Measurements from ENCODE around the gene LIPC. TPM values are rescaled to one million over a fixed set of nuclear protein-coding genes. Genes with fewer than 3 reads are reported as not detected.

Gene LIPC
- total RNA-seq, 1 donor from 2014 or later = 0.65 TPM

- DNase-seq = no peak
- no peak for ATAC-seq (ENCODE audit: poor library complexity)
- intact Hi-C loops (cut with DNase I) = no loop called here
These were observed 51.6 kb downstream of the LIPC start for GRCh38 chr15:58483376-58483775.

DNA sequence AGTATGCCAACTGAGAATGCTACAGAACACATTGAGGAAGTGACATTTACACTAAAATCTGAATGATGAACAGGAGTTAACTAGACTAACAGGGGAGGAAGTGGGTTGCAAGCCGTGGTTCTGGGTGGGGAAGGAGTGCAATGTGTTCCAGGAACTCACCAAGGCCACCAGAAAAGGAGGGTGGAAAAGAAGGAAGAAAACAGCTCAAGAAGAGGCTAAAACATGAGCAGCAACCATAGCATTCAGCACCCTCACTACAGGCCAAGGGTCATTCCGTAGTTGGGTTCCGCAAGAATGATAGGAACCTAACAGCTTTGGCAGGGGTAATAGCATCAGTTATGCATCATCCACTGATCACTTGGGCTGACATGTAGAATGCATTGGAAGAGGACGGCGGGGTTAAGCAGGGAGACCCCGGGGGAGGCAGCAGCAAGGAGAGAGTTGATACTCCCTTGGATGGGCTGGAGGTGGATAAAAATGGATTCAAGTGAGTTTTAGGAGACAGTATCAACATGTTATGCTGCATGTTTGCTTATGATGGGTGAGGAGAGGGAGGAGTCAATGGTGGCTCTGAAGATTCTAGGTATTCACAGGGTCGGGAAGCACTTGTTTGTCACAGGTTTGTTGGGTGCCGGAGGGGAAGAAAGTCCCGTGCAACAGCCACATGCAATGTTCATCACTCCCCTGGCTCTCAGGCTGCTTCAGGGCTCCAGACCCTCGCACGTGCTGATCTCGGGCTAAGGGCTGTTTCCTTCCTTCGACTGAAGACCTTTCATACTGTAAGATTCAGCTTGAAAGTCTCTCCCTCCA, 53.2 kb downstream of the LIPC start:
- DNase-seq (no peak), ATAC-seq (ENCODE audit: poor library complexity) (no peak)
- intact Hi-C loops (cut with DNase I) = no loop called here

- DNase-seq (no peak), ATAC-seq (ENCODE audit: poor library complexity) (no peak)
- intact Hi-C loops (cut with DNase I) = no loop called here
These were observed 54.3 kb downstream of the LIPC start for GRCh38 chr15:58486062-58486461.

- intact Hi-C loops (cut with DNase I) = no loop called here
- ATAC-seq (ENCODE audit: poor library complexity) (no peak), DNase-seq (no peak)
These were observed 54.8 kb downstream of the LIPC start for GRCh38 chr15:58486564-58486963.

GRCh38 chr15:58487041-58487723, 55.4 kb downstream of the LIPC start:
- intact Hi-C loops (cut with DNase I) = no loop called here
- DNase-seq (no peak), ATAC-seq (ENCODE audit: poor library complexity) (no peak)

- DNase-seq = no peak
- intact Hi-C loops (cut with DNase I) = no loop called here
- no peak for ATAC-seq (ENCODE audit: poor library complexity)
These were observed 55.9 kb downstream of the LIPC start for GRCh38 chr15:58487724-58488120.

DNA sequence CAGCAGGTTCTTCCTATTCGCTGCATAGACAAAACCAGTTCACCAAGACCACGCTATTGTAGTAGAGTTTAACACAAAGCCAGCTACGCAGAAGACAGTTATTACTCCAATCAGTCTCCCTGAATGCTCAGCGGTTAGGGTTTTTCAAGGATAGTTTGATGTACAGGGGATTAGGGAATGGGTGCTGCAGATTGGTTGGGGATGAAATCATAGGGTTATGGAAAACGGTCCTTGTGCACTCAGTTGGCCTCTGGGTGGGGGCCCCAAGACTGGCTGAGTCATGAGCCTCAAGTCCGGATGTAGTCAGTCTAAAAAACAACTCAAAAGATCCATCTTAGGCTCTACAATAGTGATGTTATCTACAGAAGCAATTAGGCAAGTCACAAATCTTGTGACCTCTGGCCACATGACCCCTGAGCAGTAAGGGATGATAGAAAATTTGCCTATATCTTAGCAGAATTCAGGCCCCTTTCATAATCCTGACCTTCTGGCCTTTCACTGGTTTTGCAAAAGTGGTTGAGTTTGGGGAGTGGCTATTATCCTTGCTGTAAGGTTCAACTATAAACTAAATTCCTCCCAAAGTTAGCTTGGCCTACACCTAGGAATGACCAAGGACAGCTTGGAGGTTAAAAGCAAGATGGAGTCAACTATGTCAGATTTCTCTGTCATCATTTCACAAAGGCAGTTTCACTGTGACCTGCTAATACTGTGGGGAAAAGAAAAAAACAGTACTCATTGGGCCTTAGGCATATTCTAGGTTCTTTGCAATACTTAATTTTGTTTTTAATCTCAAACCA, 57.7 kb downstream of the LIPC start:
- intact Hi-C loops (cut with DNase I) = no loop called here
- ATAC-seq (ENCODE audit: poor library complexity) (no peak), DNase-seq (no peak)

DNA sequence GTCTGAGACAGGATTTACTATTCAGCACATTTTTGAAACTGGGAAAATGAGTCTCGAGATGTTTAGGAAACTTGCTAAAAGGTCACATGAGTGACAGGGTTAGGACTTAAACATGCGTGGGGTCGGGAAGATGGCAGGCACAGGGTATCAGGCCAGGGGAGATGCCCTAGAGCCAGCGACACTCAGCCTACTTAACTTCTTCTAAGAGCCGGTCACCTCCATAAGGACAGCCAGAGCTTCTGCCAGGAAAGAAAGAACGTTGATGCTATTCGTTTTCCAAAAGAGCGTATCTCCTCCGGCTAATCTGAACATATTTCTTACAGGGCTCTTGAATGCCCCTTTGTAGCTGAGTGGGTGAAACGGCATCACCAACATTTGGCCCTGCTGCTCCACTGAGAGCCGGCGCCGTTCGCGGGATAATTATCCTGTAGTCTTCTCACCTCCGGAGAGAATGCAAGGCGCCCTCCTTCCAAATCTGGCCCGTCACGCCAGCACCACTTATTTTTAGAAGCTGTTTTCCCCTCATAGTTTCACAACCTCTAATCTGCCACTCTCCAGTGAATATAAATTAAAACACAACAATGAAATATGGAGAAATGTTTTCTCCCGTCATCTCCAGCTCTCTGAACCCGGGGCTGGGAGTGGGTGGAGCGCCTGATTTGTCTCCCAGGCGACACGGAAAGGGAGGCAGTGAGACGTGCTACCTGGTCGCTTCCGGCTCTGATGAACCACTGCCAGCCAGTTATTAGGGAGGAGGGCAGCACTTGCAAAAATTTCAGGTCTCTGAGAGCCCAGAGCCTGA, 58.5 kb downstream of the LIPC start:
- intact Hi-C loops (cut with DNase I) = no loop called here
- DNase-seq = peak; percentile 56
- peak; percentile 75 for ATAC-seq (ENCODE audit: poor library complexity)

DNA sequence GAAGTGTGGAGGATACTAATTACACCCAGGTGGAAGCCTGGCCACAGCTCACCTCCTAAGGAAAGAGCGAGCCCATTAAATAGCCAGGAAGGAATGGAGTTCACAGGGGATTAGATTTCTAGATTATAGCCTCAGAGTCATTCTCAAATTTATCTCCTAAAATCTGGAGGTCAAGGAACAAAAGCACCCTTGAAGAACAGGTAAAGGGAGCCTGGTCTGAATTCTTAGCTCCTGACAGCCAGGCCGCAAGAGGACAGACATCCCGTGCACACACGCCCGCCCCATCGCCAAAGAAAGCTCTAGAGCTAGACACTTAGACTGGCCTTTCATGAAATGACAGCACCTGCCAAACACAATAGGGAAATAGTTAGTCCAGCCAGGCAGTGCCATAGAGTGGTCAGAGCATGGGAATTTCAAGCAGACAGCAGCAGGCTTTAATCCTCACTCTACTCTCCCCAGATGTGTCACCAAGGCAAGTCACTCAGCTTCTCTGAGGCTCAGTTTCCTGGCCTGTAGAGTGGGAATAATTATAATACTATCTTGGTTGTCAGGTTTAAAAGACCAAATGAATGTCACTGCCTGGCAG, 59.2 kb downstream of the LIPC start:
- intact Hi-C loops (cut with DNase I) = no loop called here
- DNase-seq (peak; percentile 50), ATAC-seq (ENCODE audit: poor library complexity) (peak; percentile 83)

- ATAC-seq (ENCODE audit: poor library complexity) (peak; percentile 7), DNase-seq (no peak)
- intact Hi-C loops (cut with DNase I) = no loop called here
These were observed 59.9 kb downstream of the LIPC start for GRCh38 chr15:58491499-58492202.

- ATAC-seq (ENCODE audit: poor library complexity) (no peak), DNase-seq (no peak)
- intact Hi-C loops (cut with DNase I) = no loop called here
These were observed 61.0 kb downstream of the LIPC start for GRCh38 chr15:58492661-58493397.

DNA sequence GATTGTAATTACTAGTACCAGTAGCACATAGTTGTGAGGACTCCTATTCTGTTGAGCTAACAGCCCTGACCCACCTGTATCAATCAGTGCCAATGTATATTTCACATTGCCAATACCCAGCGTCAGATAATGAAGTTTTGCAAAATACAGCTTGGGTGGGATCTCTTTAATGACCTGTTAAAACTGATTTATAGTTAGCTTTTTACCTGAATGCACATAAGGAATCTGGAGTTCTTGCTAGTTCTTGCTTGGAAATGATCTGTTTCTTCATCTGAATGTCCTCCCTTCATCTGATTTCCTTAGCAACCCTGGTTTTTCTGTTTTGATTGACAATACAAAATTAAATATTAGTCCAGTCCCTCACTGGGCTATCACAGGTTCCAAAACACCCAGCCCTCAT, 62.8 kb downstream of the LIPC start:
- intact Hi-C loops (cut with DNase I) = no loop called here
- ATAC-seq (ENCODE audit: poor library complexity) = no peak
- DNase-seq = no peak

DNA sequence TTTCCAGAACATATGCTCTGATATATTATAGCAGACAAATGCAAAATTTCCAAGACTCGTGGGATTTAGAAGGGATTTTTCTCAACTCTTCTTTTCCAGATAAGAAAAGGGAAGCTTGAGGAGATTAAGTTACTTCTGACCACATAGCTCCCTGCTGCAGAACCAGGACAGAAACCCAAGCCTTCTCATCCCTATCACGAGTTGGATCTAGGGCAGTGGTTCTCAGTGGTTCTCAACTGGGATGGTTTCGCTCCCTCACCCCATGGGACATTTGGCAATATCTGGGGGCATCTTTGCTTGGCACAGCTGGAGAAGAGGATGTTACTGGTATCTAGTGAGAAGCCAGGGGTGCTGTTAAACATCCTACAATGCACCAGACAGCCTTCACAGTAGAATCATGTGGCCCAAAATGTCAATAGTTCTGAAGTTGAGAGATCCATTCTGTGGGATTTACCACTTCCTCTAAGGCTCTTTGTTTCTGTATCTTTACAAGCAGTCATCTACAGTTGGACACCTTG, 64.2 kb downstream of the LIPC start:
- DNase-seq = no peak
- intact Hi-C loops (cut with DNase I) = no loop called here

GRCh38 chr15:58497046-58497785, 65.4 kb downstream of the LIPC start:
- intact Hi-C loops (cut with DNase I) = no loop called here
- ATAC-seq (ENCODE audit: poor library complexity) (no peak), DNase-seq (no peak)

More for the DNA sequence above, 64.2 kb downstream of the LIPC start:
- no peak for ATAC-seq (ENCODE audit: poor library complexity)

- no peak for DNase-seq
- ATAC-seq (ENCODE audit: poor library complexity) = peak; percentile 46
- intact Hi-C loops (cut with DNase I) = no loop called here
These were observed 67.2 kb downstream of the LIPC start for GRCh38 chr15:58498821-58499580.

- intact Hi-C loops (cut with DNase I) = no loop called here
- ATAC-seq (ENCODE audit: poor library complexity) (no peak), DNase-seq (no peak)
These were observed 69.2 kb downstream of the LIPC start for GRCh38 chr15:58501006-58501405.
